ENCODE results near the gene TMEM139.

TMEM139 gene

DNA sequence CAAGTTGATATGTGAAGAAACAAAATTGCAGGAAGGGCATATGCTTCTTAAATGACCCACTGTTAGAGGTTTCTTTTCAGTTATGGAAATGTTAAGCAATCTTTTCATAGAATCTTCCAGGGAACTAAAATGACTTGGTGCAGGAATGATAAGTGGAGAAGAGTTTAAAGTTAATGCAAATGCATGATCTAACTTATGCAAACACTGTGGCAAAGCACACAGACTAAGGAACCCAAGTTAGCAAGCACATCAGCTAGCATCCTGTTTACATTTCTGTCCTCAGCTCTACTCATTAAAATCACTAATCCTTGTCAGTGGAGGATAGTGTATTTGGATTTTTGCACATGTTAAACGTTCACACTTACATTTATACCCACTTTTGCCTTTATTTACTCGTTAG is 40.5 kb downstream of the TMEM139 start:
- no peak for DNase-seq (ENCODE audit: low read depth in 2 of 2)

DNA sequence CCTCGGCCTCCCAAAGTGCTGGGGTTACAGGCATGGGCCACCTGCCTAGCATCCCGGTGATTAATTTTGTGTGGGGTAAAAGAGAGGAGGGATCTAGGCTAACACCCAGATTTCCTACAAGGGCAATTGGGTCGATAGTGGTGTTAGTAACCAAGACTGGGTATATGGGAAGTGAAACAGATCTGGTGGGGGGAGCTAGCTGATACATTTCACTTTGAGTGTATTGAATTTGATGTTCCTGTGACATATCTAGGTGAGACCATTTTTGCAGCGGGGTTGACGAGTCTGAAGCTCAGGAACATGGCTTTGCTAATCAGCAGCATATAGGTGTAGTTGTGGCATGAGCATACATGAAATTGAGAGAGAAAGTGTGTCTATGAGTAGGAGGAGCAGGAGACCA is 43.1 kb downstream of the TMEM139 start:
- DNase-seq (ENCODE audit: low read depth in 2 of 2), result no peak

DNA sequence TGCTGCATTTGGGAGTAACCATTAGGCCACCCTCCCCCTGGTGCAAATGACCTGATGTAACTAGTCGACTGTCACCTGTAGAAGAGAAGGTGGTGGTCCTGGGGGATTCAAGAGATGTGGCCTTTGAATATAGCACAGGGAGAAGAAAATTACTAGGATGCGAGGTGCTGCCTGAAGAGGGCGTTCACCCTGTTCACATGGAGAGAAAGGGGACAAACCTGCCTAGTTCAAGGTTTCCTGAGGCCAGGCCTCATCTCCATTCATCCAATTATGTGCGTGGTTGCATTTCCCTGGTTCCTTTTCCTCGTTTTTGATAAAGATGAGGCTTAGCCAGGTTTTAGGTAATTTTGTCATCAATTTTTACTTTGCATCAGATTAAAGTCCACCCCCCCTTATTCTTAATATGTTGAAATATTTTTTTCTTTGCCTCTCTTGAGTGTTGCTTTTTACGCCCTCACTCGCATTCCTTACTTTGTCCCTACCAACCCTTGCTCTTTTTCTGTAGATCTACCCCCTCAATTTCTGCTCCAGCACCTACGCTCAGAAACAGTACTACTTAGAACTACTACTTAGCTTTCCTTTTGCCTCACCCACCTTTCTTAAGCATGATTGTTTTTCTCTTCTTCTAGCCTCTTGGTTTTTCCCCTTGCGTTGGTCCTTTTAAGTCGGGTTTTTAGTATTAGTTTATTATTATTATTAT is 44.9 kb downstream of the TMEM139 start:
- DNase-seq (ENCODE audit: low read depth in 2 of 2), result no peak

DNA sequence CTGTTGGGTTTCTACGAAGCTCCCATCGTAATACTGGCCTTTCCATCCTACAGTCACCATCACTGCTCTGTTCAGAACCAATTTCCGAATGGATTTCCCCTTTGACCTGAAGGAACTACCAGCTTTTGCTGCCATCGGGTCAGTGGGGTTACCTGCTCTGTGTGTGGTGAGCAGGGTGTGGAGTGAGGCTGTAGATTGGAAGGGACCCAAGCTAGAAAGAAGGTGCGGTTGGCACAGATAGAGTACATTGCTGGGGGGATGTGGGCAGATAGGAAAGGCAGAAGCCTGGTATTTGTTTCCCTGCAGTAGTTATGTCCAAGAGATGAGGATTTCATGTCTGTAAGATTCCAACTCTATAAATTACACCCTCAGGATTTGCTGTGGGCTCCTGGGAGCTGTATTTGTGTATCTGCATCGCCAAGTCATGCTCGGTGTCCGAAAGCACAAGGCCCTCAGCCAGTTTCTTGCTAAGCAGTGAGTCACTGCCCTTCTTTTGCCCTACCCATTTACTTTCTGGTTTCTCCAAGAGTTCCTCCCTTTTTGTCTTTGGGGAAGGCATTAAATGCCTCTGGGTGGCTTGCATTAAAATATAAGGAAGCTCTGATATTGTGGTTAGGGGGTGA is 46.5 kb downstream of the TMEM139 start:
- no peak for DNase-seq (ENCODE audit: low read depth in 2 of 2)

DNA sequence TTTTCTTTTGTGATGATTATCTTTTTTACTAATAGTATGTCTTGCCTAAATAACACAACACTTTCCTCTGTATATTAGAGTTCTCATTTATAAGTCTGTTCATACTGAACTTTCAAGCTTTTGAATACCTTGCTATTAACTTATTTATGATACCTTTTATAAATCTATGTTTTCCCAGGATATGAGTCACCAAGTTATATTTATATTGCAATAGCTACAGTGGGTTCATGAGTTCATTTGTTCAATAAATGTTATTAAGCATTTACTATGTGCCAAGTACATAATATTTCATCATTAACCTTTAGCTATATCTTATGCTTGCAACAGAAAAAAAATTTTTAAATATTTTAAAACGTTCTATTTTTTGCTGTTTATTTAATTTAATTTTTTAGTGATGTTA is 49.5 kb downstream of the TMEM139 start:
- DNase-seq (ENCODE audit: low read depth in 2 of 2), result no peak

DNA sequence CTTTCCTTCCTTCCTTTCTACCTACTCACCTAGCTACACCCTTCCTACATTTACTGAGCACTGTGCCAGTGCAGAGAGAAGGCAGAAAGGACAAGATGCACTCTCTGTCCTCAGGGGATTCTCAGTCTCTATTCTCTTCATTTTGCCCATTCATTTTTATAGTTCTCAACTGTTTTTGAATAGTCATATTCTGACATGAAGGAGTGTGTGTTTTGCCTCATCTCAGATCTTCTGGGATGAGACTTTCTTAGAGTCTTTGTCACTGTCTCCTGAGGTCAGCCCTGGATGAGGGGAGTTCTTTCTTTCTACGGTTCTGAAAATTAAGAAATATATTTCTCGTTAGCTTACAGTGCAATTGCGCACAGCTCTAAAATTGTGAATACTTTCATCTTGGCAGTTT is 52.5 kb downstream of the TMEM139 start:
- DNase-seq (ENCODE audit: low read depth in 2 of 2), result no peak

Measured in stimulated activated CD4-positive, alpha-beta T cell treated with anti-CD3 and anti-CD28 coated beads, Interleukin-12 subunit alpha, Interleukin-12 subunit beta, amount 100 ng/mL, for 24 hours (primary cell).